ENCODE measurements around the gene COQ8A. TPM values are rescaled to one million over a fixed set of nuclear protein-coding genes. Genes with fewer than 3 reads are reported as not detected.
"Not testable (repeated sequence)": the region's sequence is repeated elsewhere in the genome, so short reads cannot be mapped to it uniquely, and the experiment has no call there.

The COQ8A gene
- total RNA-seq, 2 experiments from 2014 or later: 18.1 to 18.5 TPM

GRCh38 chr1:226948996-226949395 lies 8.9 kb downstream of the COQ8A start:
- ChIA-PET POLR2A (no interaction called here), CTCF (no interaction called here)
- Mint-ChIP-seq H3K4me3 (no peak overlapping the region), H3K27me3 (no peaks in the 10 kb centered on the region), H3K36me3 (ENCODE audit: low read depth) (no peaks in the 10 kb centered on the region), H3K9me3 (no peaks in the 10 kb centered on the region), H3K27ac (no peak overlapping the region), H3K4me1 (no peaks in the 10 kb centered on the region)
- no peak for DNase-seq

DNA sequence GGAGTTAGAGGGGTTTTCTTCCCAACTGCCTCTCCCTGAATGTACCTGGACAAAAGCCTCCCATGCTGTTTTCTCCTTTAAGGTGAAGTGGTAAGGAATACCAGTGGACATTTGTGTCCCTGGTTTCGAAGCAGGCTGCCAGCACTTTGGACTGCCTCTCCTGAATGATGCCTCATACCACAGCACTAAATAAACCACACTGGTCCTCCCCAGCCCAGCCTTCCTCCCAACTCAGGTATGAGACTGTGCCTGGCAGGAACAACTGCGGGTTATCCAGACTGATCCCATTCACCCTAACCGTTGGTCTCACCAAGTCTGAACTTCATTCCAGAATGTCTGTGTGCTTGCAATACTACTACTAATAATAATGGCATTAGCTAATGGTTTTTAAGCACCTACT lies 9.3 kb downstream of the COQ8A start:
- CTCF ChIA-PET: no interaction called here

DNA sequence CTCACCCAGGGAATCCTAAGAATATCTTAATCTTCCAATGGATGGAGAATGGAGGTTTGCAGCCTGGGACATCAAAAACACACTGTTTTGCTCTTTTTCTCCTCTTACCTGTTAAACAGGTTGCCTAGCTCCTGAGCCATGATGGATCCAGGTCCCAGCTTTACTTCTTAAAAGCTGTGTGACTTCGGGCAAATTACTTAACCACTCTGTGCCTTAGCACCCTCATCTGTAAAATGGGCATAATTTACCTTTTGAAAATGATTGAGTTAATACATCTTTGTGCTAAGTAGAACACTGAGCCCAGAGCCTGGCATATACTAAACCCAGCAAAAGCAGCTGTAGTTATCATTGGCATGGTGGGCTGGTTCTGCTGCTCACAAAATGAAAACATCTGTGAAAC lies 10.2 kb downstream of the COQ8A start:
- Mint-ChIP-seq H3K4me3 (no peak overlapping the region), H3K27me3 (no peaks in the 10 kb centered on the region), H3K27ac (no peak overlapping the region), H3K9me3 (peaks cover 3% of the 10 kb centered on the region), H3K4me1 (no peaks in the 10 kb centered on the region), H3K36me3 (ENCODE audit: low read depth) (peaks cover 5% of the 10 kb centered on the region)
- POLR2A ChIA-PET: no interaction called here
- CTCF ChIA-PET: interaction anchor here (0.6 kb wide), 1 partner anchor 83 kb away, joined by 3 read pairs; no protein-coding TSS in a partner anchor
- no peak for DNase-seq

More for the DNA sequence above, 9.3 kb downstream of the COQ8A start:
- no peak for DNase-seq
- Mint-ChIP-seq H3K27ac (no peak overlapping the region), H3K4me1 (no peaks in the 10 kb centered on the region), H3K4me3 (no peak overlapping the region), H3K27me3 (no peaks in the 10 kb centered on the region), H3K36me3 (ENCODE audit: low read depth) (no peaks in the 10 kb centered on the region), H3K9me3 (no peaks in the 10 kb centered on the region)
- POLR2A ChIA-PET: no interaction called here

- Mint-ChIP-seq H3K36me3 (ENCODE audit: low read depth) (peaks cover 5% of the 10 kb centered on the region), H3K4me3 (no peak overlapping the region), H3K27ac (no peak overlapping the region), H3K9me3 (peaks cover 3% of the 10 kb centered on the region), H3K27me3 (no peaks in the 10 kb centered on the region), H3K4me1 (no peaks in the 10 kb centered on the region)
- POLR2A ChIA-PET: no interaction called here
- DNase-seq: no peak
- CTCF ChIA-PET: no interaction called here
Measured at GRCh38 chr1:226950871-226951270, 10.8 kb downstream of the COQ8A start.

DNA sequence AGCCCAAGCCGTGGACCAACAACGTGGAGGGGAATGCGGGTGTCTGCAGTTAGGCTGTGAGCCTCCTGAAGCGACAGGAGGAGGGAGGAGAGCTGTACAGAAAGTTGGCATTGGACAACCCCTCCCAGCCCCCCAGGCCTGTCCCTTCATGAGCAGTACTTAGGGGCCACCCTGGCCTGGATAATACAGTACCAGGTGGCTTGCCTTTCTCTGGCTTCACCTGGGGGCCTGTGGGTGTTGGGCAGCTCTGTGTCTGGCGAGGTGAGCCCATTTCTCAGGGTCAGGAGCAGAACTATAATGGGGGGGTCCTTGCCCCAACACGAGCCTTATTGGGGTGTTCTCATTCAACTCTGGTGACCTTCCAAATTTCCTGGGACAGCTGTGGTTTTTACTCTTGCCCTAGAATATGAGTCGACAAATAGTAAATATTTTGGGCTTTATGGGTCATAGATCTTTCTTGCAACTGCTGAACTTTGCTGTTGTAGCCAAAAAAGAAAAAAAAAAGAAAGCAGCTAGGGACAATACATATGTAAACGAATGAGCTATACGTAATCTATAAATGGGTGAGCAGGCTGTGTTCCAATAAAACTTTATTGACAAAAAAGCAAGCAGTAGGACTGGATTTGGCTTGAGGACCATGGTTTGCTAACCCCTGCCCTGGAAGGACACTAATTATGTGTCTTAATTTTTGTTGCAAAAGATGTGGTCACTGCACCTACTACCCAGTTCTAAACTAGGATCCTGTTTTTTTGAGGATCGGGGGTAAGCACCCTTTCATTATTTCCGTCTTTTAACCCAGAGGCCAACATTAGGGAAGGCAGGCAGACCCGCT lies 11.4 kb downstream of the COQ8A start:
- no peak for DNase-seq
- no peak overlapping the region for H3K27ac Mint-ChIP-seq
- peaks cover 5% of the 10 kb centered on the region for H3K36me3 Mint-ChIP-seq (ENCODE audit: low read depth)
- no peaks in the 10 kb centered on the region for H3K27me3 Mint-ChIP-seq
- ChIA-PET POLR2A (no interaction called here), CTCF (no interaction called here)
- H3K4me3 Mint-ChIP-seq: no peak overlapping the region
- peaks cover 3% of the 10 kb centered on the region for H3K9me3 Mint-ChIP-seq
- H3K4me1 Mint-ChIP-seq: no peaks in the 10 kb centered on the region

- Mint-ChIP-seq H3K27ac (no peak overlapping the region), H3K4me1 (no peaks in the 10 kb centered on the region), H3K36me3 (ENCODE audit: low read depth) (peaks cover 5% of the 10 kb centered on the region), H3K4me3 (no peak overlapping the region), H3K27me3 (no peaks in the 10 kb centered on the region), H3K9me3 (peaks cover 3% of the 10 kb centered on the region)
- CTCF ChIA-PET: no interaction called here
- POLR2A ChIA-PET: no interaction called here
- DNase-seq: no peak
Measured at GRCh38 chr1:226952118-226952441, 12.0 kb downstream of the COQ8A start.

- H3K4me3 Mint-ChIP-seq: no peak overlapping the region
- no peaks in the 10 kb centered on the region for H3K4me1 Mint-ChIP-seq
- peaks cover 10% of the 10 kb centered on the region for H3K36me3 Mint-ChIP-seq (ENCODE audit: low read depth)
- POLR2A ChIA-PET: interaction anchor here (0.6 kb wide), 1 partner anchor 1129 kb away, joined by 3 read pairs; the partner anchor contains the start of gene ARF1
- no peak overlapping the region for H3K27ac Mint-ChIP-seq
- H3K27me3 Mint-ChIP-seq: no peaks in the 10 kb centered on the region
- H3K9me3 Mint-ChIP-seq: peaks cover 9% of the 10 kb centered on the region
- CTCF ChIA-PET: no interaction called here
- DNase-seq: no peak
Measured at GRCh38 chr1:226953175-226953800, 13.2 kb downstream of the COQ8A start.

- no peak for DNase-seq
Measured at GRCh38 chr1:226954337-226954736, 14.2 kb downstream of the COQ8A start.

GRCh38 chr1:226954777-226955176 lies 14.7 kb downstream of the COQ8A start:
- no peaks in the 10 kb centered on the region for H3K27me3 Mint-ChIP-seq
- POLR2A ChIA-PET: no interaction called here
- no peak overlapping the region for H3K27ac Mint-ChIP-seq
- H3K4me1 Mint-ChIP-seq: no peaks in the 10 kb centered on the region
- CTCF ChIA-PET: no interaction called here
- peaks cover 18% of the 10 kb centered on the region for H3K36me3 Mint-ChIP-seq (ENCODE audit: low read depth)
- peaks cover 21% of the 10 kb centered on the region for H3K9me3 Mint-ChIP-seq
- no peak for DNase-seq
- no peak overlapping the region for H3K4me3 Mint-ChIP-seq

More at GRCh38 chr1:226954337-226954736, 14.2 kb downstream of the COQ8A start:
- H3K27me3 Mint-ChIP-seq: no peaks in the 10 kb centered on the region
- H3K9me3 Mint-ChIP-seq: peaks cover 16% of the 10 kb centered on the region
- POLR2A ChIA-PET: no interaction called here
- H3K36me3 Mint-ChIP-seq (ENCODE audit: low read depth): peaks cover 15% of the 10 kb centered on the region
- no peaks in the 10 kb centered on the region for H3K4me1 Mint-ChIP-seq
- no peak overlapping the region for H3K27ac Mint-ChIP-seq
- CTCF ChIA-PET: no interaction called here
- H3K4me3 Mint-ChIP-seq: no peak overlapping the region

- H3K27ac Mint-ChIP-seq, H3K4me3 Mint-ChIP-seq, POLR2A ChIA-PET, CTCF ChIA-PET, H3K4me1 Mint-ChIP-seq, H3K27me3 Mint-ChIP-seq, DNase-seq: not testable (repeated sequence)
- peaks cover 21% of the 10 kb centered on the region for H3K9me3 Mint-ChIP-seq
- H3K36me3 Mint-ChIP-seq (ENCODE audit: low read depth): peaks cover 18% of the 10 kb centered on the region
Measured at GRCh38 chr1:226955857-226956256, 15.8 kb downstream of the COQ8A start.

DNA sequence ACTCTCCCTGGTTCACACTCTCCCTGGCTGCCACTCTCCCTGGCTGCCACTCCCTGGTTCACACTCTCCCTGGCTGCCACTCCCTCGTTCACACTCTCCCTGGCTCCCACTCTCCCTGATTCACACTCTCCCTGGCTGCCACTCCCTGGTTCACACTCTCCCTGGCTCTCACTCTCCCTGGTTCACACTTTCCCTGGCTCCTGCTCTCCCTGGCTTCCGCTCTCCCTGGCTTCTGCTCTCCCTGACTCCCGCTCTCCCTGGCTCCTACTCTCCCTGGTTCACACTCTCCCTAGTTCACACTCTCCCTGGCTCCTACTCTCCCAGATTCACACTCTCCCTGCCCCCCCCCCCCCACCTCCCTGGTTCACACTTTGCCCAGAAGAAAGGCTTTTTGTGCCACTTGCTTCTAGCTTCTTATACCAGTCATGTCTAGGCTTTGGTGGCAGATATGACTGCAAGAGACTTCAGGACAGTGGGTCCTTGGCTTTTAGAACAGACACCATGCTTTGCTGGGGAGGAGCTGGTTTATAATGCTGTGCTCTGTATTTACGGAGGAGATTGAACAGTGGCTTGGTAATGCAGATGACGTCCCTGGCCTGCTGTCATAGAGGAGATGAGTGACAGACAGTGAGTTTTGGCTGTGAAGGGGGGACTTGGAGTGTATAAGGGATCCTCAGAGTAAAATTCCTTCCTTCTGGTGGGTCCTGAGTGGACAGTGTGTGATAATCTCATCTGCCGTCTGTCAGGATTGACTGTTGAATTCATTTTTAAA lies 17.0 kb downstream of the COQ8A start:
- H3K4me1 Mint-ChIP-seq: no peaks in the 10 kb centered on the region
- H3K9me3 Mint-ChIP-seq: peaks cover 21% of the 10 kb centered on the region
- POLR2A ChIA-PET: no interaction called here
- no peaks in the 10 kb centered on the region for H3K27me3 Mint-ChIP-seq
- H3K4me3 Mint-ChIP-seq: no peak overlapping the region
- H3K36me3 Mint-ChIP-seq (ENCODE audit: low read depth): peaks cover 18% of the 10 kb centered on the region
- DNase-seq: no peak
- no peak overlapping the region for H3K27ac Mint-ChIP-seq
- CTCF ChIA-PET: no interaction called here

DNA sequence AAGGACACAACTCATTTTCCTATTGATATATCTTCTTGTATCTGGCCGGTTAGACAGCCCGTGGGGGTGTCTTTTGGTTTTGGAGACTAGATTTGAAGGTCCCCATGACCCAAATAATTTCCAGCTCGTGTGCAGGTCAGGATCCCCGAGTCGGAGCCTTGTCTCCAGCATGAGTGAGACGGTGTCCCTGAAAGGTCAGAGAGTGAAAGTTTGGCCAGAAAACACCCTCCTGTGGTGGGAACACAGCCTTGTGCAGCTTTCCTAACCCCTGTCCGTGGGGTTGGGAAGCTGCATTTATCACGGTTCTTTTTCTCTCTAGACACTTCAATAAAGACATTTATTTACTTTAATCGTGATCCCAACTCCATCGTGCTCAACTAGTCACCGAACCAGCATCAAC lies 17.6 kb downstream of the COQ8A start:
- H3K27ac Mint-ChIP-seq: no peak overlapping the region
- no peak overlapping the region for H3K4me3 Mint-ChIP-seq
- CTCF ChIA-PET: no interaction called here
- POLR2A ChIA-PET: no interaction called here
- DNase-seq: no peak
- no peaks in the 10 kb centered on the region for H3K27me3 Mint-ChIP-seq
- no peaks in the 10 kb centered on the region for H3K4me1 Mint-ChIP-seq
- H3K36me3 Mint-ChIP-seq (ENCODE audit: low read depth): peaks cover 18% of the 10 kb centered on the region
- H3K9me3 Mint-ChIP-seq: peaks cover 21% of the 10 kb centered on the region

DNA sequence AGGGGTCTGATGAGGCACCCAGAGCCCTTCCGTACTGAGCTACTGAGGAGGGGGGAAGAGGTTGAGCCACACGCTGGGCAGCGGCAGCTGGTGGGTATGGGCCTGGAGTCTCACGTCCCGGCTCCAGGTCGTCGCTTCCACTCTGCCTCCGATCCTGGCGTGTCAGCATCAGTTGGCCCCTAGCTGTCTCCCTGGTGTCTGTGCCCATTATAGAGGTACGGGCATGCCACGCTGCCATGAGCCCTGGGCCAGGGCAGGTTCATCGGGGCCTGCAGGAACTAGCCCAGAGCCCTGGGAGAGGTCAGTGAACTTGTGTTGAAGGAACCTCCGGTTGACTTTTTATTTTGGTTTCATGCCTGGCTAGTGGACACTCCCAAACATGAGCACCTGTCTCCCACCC lies 18.2 kb downstream of the COQ8A start:
- Mint-ChIP-seq H3K4me3 (no peak overlapping the region), H3K9me3 (peaks cover 21% of the 10 kb centered on the region), H3K27ac (no peak overlapping the region), H3K4me1 (no peaks in the 10 kb centered on the region), H3K36me3 (ENCODE audit: low read depth) (peaks cover 18% of the 10 kb centered on the region), H3K27me3 (no peaks in the 10 kb centered on the region)
- ChIA-PET POLR2A (no interaction called here), CTCF (no interaction called here)
- no peak for DNase-seq

All from activated CD4-positive, alpha-beta memory T cell treated with anti-CD3 and anti-CD28 coated beads, Interleukin-2, amount 10 ng/mL, durations not matched to agents 7 days and 5 days (primary cell).